RWPE1 (cell line): ENCODE measurements around the gene COX19.

Source experiments
- CTCF ChIA-PET: fragments of 350-600 bp; sonication (Branson Sonifier 250); formaldehyde crosslinking; extraction: SDS; loops from one replicate; lab custom pipeline; 2021; lab: Yijun Ruan, JAX
- POLR2A ChIA-PET: fragments of 400-600 bp; formaldehyde crosslinking; extraction: SDS; loops from one replicate; lab custom pipeline; 2020; ENCODE audit warnings: antibody characterized with exemption; ENCODE audit not compliant: low non-redundant PET; lab: Yijun Ruan, JAX
- DNase-seq: peaks from one replicate; pipeline ENCODE4 v3.0.0; 2012; ENCODE audit warnings: low spot score
- H3K27ac ChIP-seq: fragments of 450-650 bp; 2 replicates; pipeline ENCODE4 v1.5.1; 2017
- TF ChIP-seq, protein P1 (sequence below): fragments of 450-650 bp; conservative IDR thresholded peaks from 2 replicates; pipeline ENCODE4 v1.5.1; 2017; ENCODE audit warnings: low read depth, mild to moderate bottlenecking

The COX19 gene

DNA sequence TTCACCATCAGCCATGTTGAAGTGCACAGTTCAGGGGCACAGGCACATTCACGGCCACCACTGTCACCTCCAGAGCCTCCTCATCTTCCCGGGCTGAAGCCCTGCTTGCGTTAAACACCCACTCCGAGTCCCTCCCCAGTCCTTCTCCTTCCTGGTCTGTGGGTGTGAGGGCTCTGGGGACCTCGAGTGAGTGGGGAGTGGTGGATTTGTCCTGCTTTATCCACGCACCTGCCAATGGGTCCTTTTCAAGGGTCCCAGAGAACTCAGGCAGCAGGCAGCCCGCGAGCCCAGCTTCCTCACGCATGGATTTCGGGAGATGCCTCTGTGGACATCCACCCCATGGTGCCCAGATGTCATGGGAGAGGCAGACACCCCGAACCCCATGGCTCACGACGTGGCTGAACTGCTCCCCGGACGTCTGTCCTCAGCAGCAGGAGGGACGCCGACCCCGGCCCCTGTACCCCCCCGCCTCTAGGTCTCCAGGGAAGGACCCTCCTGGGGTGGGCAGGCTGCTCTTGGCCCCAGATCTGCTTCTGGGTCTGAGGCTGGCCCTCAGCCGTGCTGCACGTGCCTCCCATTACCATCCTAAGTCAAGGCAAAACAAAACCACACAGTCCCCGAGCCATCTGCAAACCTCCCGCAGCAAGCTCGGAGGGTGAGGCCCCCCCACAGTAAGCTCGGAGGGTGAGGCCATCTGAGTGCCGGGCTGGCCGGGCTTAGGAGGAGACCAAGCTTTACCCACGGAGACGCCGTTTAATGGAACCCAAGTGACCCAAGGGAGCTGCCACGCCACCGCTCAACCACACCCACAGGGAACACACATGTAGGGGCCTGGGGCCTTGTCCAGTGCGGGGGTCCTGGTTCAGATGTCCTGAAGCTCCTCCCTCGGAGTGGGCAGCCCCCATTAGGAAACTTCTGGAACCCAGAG lies 16.6 kb upstream of the COX19 start:
- DNase-seq = no peak
- H3K27ac ChIP-seq = no peak overlapping the region; the same call in 1 of the 2 replicates
- POLR2A ChIA-PET = no interaction called here

DNA sequence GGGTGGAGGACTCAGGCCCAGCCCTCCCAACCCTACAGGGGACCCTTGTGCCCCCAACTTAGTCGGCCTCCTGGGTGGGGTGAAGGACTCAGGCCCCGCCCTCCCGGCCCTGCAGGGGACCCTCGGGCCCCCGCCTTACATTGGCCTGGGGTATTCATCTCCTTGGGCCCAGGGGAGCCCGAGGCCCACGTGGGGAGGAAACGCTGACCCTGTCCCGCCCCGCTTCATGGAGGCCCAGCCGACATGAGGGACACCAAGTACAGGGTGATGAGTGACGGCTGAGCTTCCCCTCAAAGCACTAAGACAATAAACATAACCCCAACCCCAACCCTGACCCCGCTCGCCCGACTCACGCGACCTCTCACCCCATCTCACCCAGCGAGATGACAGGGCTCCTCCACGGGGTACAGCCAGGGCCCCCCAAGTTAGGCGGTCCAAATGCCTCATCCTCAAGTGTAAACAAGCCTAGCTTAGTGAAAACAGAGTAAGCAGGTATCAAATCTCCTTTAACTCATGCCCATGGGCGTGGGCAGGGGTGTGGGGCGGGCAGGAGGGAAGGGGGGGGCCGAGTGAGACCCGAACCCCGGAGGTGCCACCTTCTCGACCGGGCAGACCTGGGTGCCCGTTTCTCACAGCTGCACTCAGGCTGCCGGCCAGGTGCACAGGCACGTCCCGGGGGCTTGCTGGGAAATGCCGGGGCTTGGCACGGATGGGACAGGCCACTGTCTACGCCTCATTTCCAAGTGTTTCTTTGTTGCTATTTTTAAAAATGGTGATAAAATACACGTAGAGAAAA lies 15.8 kb upstream of the COX19 start:
- TF ChIP-seq, protein P1, sequence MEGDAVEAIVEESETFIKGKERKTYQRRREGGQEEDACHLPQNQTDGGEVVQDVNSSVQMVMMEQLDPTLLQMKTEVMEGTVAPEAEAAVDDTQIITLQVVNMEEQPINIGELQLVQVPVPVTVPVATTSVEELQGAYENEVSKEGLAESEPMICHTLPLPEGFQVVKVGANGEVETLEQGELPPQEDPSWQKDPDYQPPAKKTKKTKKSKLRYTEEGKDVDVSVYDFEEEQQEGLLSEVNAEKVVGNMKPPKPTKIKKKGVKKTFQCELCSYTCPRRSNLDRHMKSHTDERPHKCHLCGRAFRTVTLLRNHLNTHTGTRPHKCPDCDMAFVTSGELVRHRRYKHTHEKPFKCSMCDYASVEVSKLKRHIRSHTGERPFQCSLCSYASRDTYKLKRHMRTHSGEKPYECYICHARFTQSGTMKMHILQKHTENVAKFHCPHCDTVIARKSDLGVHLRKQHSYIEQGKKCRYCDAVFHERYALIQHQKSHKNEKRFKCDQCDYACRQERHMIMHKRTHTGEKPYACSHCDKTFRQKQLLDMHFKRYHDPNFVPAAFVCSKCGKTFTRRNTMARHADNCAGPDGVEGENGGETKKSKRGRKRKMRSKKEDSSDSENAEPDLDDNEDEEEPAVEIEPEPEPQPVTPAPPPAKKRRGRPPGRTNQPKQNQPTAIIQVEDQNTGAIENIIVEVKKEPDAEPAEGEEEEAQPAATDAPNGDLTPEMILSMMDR = no peak
- H3K27ac ChIP-seq = no peak overlapping the region; the same call in 1 of the 2 replicates
- no peak for DNase-seq
- ChIA-PET POLR2A (no interaction called here), CTCF (interaction anchor here (0.6 kb wide), 2 partner anchors 153 to 1554 kb away, joined by 3 read pairs; no protein-coding TSS in a partner anchor)

More for the DNA sequence above, 16.6 kb upstream of the COX19 start:
- TF ChIP-seq, protein P1 = no peak
- CTCF ChIA-PET = interaction anchor here (0.6 to 4.6 kb wide), 28 partner anchors 14 to 364 kb away, joined by 3 to 80 read pairs (median 6); partner anchors contain the start of genes COX19 and ZFAND2A

DNA sequence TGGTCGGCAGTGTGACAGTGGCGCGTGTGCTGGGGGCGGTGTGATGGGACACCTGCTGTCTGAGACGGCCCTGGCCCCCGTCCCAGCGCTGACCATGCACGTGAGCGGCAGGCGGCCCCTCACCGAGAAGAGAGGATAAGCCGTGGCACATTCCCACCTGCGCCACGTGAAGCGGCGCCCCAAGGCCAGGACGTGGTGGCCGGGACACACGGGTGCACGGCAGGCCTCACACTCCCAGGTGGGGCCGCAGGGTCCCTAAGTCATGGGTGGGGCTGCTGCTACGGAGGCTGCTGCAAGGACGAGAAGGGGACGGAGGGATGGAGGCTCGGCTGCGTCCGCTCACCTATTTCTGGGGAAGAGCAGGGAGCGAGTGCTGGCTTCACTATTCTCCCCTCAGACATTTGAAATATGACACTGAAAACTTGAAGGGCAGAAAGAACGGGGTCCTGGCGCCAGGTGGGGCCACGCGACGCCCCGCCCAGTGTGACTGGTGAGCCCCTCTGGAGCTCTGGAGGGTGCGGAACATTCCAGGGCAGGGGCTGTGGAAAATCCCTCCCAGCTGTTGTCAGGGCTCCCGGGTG lies 15.1 kb upstream of the COX19 start:
- POLR2A ChIA-PET = no interaction called here
- TF ChIP-seq, protein P1 = no peak
- no peak overlapping the region for H3K27ac ChIP-seq
- DNase-seq = no peak
- CTCF ChIA-PET = no interaction called here

DNA sequence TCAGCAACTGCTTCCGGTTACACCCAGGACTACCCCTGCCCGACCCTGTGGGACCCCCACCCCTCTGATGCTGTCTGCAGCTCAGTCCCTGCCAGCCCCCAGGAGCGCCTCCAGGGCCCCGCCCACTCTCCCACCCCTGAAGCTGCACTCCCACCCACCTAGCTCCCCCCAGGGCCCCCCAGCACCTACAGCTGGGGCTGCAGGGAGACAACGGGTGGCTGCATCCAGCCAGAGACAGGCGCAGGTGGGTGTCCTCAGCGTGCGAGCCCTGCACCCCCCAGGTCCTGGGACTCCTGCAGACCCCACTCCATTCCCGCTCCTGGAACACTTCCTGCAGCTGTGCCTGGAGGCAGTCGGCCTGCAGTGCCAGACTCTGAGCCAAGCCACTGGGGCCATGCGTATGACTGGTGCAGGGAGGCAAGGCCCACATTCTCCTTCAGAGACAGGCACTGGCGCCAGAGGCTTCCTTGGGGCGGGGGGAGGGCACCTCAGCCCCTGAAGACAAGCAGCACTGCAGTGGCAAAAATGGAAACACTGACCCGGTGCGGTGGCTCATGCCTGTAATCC lies 13.7 kb upstream of the COX19 start:
- POLR2A ChIA-PET = no interaction called here
- CTCF ChIA-PET = interaction anchor here (0.6 kb wide), 2 partner anchors 91 to 457 kb away, joined by 5 to 7 read pairs; no protein-coding TSS in a partner anchor
- TF ChIP-seq, protein P1 = no peak
- no peak for DNase-seq
- no peak overlapping the region for H3K27ac ChIP-seq

DNA sequence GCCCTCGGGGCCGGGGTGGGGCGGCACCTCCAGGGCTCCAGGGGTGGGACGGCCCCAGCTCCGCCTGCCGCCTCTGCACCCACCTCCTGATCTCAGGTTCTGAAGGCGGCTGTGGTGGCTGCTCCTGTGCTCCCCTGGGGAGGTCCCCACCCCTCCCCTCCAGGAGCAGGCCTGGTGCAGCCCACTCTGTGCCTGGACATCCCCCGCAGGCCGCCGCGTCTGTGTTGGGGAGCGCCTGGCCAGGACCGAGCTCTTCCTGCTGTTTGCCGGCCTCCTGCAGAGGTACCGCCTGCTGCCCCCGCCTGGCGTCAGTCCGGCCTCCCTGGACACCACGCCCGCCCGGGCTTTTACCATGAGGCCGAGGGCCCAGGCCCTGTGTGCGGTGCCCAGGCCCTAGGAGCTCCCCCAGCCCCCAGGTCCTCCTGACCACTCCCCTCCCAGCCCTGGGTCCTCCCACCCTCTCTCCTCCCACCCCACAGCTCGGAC lies 13.1 kb upstream of the COX19 start:
- TF ChIP-seq, protein P1 = no peak
- ChIA-PET CTCF (interaction anchor here (0.6 kb wide), 2 partner anchors 26 to 92 kb away, joined by 4 to 7 read pairs; no protein-coding TSS in a partner anchor), POLR2A (no interaction called here)
- no peak for DNase-seq
- no peak overlapping the region for H3K27ac ChIP-seq
